NB4 (cell line): ENCODE measurements around the gene IRF2BPL.

Experiments
- MYC ChIP-seq: IDR thresholded peaks from 2 replicates; pipeline ENCODE4 v1.6.1; 2011; ENCODE audit warnings: low read depth, low read length
- POLR2A ChIP-seq: IDR thresholded peaks from 2 replicates; pipeline ENCODE4 v1.6.1; 2011; ENCODE audit warnings: mild to moderate bottlenecking; ENCODE audit not compliant: insufficient read length; ENCODE audit errors: extremely low read depth
- TF ChIP-seq, protein P1 (sequence below): IDR thresholded peaks from one replicate; pipeline ENCODE4 v1.5.1; 2012; ENCODE audit warnings: low read depth, low read length
- TF ChIP-seq, protein P2 (sequence below): IDR thresholded peaks from 2 replicates; pipeline ENCODE4 v1.6.1; 2011; ENCODE audit warnings: low read depth, low read length

DNA sequence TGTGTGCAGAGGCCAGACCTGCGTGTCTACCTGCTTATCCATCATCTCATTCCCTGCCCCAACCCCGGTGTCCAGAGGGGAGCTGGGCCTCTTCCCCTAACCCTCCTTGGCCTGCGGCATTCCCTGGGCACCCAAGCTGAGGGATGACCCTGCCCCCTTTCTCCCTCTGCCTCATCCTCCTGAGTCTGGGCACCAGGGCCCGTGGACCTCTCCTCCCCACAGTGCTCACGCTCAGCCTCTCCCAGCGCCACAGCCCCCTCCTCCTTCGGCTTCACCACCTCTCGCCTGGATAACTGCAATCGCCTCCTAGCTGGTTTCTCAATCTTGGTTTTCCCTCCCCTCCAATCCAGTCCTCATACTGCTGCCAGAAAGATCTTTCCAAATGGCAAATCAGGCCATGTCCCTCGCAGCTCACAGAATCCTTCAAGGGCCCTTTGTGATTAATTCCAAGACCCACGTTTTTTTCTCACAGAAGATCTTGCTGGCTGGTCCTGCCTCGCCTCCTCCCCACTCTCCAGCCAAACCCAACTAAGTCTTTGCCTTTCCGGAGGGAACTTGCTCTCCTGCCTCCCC is 16.2 kb downstream of the IRF2BPL start:
- TF ChIP-seq POLR2A (no peak), MYC (no peak)
- TF ChIP-seq, protein P1, sequence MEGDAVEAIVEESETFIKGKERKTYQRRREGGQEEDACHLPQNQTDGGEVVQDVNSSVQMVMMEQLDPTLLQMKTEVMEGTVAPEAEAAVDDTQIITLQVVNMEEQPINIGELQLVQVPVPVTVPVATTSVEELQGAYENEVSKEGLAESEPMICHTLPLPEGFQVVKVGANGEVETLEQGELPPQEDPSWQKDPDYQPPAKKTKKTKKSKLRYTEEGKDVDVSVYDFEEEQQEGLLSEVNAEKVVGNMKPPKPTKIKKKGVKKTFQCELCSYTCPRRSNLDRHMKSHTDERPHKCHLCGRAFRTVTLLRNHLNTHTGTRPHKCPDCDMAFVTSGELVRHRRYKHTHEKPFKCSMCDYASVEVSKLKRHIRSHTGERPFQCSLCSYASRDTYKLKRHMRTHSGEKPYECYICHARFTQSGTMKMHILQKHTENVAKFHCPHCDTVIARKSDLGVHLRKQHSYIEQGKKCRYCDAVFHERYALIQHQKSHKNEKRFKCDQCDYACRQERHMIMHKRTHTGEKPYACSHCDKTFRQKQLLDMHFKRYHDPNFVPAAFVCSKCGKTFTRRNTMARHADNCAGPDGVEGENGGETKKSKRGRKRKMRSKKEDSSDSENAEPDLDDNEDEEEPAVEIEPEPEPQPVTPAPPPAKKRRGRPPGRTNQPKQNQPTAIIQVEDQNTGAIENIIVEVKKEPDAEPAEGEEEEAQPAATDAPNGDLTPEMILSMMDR = no peak
- TF ChIP-seq, protein P2, sequence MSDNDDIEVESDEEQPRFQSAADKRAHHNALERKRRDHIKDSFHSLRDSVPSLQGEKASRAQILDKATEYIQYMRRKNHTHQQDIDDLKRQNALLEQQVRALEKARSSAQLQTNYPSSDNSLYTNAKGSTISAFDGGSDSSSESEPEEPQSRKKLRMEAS = no peak
